HG02623 (cell line): Measurements from ENCODE around the gene CDK19.
"Not testable (repeated sequence)": the region's sequence is repeated elsewhere in the genome, so short reads cannot be mapped to it uniquely, and the experiment has no call there.

Experiments
- ATAC-seq: cut with Tn5 transposase; IDR thresholded peaks from one replicate; pipeline ENCODE4 v1.9.1; 2021; ENCODE audit warnings: moderate library complexity; ENCODE audit not compliant: unreplicated experiment

Gene CDK19

DNA sequence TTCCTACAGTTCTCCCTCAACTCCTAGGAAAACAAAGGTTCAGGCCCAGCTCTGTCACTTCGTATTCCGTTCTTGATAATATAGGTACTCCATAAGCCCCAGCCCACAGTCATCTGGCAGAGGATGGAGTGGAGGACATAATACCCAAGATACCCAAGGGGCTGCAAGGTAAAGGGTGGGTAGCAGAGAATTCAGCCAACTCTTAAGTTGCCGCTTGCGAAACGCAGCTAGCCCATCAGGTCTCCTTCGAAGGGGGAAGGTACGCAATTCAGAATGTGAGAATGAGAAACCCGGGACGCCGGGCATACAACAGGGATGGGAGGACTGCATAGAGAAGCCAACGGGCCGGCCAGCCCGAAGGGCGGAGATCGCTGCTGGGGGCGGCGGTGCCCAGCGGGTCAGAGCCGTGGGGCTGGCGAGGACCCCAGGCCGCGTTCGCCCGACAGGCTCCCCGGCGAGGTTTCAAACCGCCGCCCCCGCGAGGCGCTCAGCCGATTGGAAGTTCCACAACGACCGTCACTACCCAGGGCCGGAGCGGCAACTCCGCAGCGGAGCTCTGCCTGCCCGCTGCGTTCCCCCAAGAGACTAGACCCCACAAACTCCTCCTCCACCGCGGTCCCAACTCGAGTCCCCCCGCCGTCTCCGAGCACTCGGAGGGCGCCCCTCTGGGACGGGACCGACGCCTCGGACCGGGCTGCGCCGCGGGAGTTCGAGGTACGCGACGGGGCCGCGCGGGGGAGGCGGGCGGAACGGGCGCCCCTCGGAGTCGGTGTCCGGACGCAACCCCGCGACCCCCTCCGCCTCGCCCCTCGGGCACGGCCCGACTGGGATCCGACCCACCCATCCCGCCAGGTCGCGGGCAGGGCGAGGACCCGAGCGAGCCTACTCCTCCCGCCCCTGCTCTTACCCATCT, 911 bp downstream of the CDK19 start:
- peak; percentile 9 for ATAC-seq

DNA sequence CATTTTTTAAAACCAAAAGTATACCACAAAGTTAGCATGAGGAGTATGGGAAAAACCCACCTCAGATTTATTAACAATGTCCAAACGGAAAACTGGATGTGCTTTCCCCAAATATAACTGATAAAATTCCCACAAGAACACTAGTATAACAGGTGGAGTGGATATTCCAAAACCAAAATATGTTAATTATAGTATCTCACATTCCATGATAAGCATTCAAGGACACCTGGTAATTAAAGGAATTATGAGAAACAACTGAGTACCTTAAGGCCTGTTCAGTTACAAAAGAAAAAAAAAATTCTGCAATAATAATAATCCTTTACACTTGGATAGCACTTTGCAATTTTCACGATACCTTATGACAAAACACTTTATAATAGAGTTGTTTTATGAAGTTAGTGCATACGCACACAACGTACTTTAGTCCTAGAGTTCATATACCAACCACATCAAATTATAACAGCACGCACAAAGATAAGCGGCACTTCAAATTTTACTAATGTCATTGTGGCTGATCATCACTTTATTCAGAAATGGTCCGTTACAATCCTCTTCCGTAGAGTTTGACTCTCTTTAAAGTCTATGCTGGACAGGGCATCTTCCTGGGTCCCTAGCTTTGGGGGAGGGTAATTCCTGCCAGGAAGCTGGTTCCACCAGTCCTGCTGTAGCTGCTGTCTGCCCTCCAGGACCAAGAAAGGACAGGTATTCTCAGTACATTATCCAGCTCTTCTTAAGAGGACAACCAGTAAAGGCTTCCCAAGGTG, 1.7 kb downstream of the CDK19 start:
- no peak for ATAC-seq

DNA sequence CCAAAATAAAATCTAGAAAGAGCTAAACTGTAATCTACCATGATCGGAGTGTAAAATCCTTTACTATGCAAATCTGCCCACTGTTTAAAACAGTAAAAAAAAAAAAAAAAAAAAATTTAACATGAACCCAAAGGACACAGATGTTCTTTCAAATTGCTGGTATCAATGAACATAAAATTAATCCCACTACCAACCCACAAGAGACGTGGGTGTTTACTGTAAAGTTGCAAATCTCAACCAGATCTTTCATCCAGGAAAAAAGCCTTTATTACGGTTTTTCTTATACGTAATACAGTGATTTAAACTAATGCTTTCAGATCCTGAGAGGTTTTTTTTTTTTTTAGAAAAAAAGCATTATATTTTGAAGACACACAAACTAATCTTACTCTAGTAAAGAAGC, 2.5 kb downstream of the CDK19 start:
- no peak for ATAC-seq

DNA sequence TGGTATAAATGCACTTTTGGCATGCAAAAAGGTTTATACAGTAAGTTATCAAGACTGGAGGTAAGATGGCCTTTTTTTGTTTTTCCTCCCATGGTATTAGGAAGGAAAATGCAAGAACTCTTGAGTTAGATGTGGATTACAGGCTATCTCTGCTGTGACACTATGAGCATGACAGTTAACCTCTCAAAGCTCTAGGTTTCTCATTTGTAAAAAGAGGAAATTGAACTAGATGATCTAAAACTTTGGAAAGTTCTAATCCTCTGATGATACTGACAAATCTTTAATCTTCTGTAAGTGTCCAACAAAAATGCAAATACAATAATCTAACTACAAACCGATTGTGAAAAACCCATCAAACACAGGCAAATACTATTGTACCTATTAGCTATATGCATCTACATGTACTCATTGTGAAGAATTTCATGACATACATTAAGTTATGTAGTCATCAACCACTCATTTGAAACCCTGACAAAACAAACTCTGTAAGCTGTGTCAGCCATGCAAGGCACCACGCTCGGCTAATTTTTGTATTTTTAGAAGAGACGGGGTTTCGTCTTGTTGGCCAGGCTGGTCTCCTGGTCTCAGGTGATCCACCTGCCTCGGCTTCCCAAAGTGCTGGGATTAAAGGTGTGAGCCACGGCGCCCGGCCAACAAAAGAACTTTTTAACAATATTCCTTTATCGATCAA, 4.2 kb downstream of the CDK19 start:
- no peak for ATAC-seq

DNA sequence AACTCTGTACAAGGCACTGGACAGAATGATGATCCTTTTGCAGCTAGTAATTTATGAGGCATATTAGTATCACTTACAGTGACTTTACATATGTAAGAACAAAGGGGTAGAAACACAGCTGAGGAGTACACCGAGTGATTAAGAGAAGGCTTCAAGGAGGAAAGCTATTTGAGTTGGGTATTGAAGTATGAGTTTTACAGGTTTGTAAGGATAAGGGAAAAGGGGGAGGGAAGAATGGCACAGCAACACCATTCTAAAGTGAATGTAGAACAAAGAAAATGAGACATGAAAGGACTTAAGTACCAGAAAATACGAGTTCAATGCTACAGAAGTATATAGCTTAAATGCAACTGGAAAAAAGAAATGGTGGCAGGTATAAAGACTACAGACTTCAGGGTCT, 5.5 kb downstream of the CDK19 start:
- no peak for ATAC-seq

DNA sequence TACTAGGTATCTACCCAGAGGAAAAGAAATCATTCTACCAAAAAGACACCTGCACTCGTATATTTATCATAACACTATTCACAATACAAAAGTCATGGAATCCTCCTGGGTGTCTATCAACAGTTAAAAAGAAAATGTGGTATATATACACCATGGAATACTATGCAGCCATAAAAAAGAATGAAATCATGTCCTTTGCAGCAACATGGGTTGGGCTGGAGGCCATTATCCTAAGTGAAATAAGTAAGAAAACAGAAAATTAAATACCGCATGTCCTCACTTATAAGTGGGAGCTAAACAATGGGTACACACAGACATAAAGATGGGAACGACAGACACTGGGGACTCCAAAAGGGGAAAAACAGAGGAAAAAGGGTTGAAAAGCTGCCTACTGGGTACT, 13.1 kb downstream of the CDK19 start:
- not testable (repeated sequence) for ATAC-seq

DNA sequence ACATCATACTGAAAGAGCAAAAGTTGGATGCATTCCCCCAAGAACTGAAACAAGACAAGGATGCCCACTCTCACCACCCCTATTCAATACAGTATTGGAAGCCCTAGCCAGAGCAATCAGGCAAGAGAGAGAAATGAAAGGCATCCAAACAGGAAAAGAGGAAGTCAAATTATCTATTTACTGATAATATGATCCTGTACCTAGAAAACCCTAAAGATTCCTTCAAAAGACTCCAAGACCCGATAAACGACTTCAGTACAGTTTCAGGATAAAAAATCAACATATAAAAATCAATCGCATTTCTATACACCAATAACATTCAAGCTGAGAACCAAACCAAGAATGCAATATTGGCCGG, 14.5 kb downstream of the CDK19 start:
- ATAC-seq = no peak

DNA sequence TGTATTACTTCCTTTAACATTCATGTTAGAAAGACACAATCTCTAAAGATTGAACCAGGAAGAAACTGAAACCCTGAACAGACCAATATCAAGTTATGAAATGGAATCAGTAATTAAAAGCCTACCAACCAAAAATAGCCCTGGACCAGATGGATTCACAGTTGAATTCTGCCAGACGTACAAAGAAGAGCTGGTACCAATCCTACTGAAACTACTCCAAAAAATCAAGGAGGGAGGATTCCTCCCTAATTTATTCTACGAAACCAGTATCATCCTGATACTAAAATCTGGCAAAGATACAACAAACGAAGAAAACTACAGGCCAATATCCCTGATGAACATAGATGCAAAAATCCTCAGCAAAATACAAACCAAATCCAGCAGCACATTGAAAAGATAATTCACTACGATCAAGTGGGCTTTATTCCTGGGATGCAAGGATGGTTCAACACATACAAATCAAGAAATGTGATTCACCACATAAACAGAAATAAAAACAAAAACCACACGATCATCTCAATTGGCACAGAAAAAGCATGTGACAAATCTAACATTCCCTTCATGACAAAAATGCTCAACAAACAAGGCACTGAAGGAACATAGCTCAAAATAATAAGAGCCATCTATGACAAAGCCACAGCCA, 15.0 kb downstream of the CDK19 start:
- no peak for ATAC-seq

DNA sequence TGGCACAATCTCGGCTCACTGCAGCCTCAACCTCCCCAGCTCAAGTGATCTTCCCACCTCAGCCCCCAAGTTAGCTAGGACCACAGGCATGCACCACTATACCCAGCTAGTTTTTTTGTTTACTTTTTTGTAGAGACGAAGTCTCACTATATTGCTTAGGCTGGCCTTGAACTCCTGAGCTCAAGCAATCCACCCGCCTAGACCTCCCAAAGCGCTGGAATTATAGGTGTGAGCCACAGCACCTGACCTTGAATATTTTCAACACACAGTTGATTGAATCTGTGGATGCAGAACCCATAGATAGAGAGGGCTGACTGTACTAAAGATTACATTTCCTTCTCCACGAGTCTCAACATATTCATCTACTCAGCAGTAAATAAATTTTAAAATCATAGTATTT, 15.6 kb downstream of the CDK19 start:
- no peak for ATAC-seq

DNA sequence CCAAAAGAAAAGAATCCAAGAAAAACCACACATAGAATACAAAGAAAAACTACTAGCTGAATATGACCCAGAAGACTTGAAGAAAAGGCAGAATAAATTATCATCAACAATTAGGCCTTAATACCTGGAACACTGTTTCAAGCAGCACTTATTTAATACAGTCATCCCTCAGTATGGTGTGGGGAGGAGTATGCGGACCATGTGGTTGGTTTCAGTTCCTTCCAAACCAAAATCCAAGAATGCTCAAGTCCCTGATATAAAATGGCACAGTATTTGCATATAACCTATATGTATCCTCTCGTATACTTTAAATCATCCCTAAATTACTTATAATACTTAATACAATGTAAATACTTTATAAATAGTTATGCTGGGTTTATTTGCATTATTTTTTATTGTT, 16.1 kb downstream of the CDK19 start:
- ATAC-seq = no peak

DNA sequence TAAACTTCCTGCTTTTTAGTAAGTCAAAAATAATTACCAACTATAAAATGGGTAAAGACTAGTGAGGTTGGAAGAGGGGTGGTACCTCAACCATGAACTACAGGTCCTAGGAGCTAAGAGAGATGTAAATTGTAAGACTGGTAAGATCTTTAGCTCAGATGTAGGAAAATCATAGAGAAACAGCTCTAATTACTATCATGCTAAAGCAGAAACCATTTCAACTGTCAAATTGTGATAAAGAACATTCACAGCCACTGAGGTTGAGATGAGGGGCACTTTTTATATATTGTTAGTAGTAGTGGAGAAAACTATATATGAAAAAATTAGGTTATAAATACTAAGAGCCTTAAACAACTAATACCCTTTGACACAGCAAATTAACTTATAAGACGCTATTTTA, 20.0 kb downstream of the CDK19 start:
- no peak for ATAC-seq

DNA sequence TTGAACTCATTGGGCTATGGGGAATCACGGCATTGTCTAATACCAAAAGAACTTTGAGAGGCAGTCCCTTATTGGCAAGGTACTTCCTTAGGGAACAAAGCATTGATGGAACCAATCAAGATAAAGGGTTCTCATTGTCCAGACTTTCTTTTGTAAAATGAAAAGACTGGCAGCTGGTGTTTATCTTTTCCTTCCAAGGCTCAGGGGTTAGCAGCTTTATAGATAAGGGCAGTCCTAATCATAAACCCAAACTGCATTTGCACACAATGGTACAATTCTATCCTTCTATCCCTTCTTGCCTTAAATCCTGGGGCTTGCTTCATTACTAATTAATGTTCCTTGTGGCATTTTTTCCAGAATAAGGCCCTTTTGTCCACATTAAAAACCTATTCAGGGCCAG, 28.6 kb downstream of the CDK19 start:
- no peak for ATAC-seq

DNA sequence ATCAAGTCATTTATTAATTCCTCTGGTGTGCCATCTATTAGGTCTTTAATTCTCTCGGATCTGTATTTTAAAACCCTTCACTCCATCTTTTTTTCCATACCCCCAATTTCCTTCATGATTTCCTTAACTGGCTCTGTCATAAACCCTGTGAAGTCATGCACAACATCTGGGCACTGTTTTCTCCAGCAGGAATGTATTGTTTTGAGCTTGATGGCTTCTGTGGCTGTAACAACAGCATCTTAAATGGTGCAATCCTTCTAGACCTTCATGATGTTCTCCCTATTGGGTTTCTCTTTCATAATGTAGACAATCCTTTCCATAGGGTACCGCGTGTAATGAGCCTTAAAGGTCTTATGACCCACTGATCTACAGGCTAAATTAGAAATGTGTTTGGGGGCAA, 29.0 kb downstream of the CDK19 start:
- no peak for ATAC-seq

DNA sequence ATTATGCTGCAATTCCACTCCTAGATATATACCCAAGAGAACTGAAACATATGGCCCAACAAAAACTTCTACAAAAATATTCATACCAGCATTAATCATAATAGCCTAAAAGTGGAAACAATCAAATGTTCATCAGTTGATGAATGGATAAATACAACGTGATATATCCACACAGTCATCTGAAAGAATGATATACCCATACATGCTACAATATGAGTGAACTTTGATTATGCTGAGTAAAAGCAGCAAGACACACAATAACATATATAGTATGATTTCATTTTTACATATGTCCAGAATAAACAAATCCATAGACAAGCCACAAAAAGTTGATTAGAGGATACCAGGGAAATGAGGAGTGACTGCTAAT, 30.7 kb downstream of the CDK19 start:
- no peak for ATAC-seq

DNA sequence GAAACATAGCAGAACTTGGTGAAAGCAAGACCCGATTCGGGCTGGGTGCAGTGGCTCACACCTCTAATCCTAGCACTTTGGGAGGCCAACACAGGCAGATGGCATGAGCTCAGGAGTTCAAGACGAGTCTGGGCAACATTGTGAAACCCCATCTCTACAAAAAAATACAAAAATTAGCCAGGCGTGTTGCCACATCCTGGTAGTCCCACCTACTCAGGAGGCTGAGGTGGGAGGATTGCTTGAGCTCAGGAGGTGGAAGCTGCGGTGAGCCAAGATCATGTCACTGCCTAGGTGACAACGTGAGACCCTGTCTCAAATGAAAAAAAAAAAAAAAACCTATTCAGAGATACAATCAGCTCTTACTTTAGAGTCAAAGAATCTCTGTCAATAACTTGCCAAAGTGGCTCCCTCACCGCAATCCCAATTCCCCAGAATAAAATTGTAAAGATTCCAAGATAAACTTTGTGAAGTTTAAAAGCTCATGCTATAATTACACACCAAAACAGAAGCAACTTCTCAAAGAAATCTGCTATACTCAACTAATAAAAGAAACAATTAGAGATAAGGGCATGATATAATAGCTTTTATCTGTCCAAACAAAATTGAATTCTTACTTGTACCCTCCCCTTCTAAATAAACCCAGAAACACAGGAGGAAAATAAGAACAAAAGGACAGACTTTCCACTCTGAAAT, 33.6 kb downstream of the CDK19 start:
- no peak for ATAC-seq

DNA sequence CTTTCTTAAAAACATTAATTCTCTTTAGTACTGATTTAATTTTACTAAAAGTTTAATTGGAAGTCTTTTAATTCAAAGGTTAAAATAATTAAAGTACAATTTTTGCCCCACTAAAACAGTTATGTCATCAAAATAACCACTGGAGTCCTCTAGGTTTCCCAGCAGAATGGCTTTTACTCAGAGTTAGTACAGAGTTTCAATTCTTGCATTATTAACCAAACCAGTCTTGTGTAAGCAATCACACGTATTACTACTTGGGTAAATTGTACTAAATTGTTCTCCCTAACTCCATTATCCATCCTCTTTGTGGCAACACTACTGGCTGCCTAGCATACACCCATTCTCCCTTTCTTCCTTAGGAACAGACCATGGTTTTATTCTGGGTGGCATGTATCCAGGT, 36.9 kb downstream of the CDK19 start:
- ATAC-seq = no peak

DNA sequence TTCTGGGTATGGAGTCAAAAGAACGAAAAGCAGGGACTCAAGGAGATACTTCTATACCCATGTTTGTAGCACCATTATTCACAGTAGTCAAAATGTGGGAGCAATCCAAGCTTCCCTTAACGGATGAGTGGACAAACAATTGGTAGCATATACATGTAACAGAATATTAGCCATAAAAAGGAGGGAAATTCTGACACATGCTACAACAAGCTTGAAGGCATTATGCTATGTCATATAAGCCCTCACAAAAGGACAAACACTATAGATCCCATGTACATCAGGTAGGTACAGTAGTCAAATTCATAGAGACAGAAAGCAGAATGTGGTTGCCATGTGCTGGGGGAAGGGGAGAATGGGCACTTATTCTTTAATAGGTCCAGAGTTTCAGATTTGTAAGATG, 37.6 kb downstream of the CDK19 start:
- no peak for ATAC-seq

DNA sequence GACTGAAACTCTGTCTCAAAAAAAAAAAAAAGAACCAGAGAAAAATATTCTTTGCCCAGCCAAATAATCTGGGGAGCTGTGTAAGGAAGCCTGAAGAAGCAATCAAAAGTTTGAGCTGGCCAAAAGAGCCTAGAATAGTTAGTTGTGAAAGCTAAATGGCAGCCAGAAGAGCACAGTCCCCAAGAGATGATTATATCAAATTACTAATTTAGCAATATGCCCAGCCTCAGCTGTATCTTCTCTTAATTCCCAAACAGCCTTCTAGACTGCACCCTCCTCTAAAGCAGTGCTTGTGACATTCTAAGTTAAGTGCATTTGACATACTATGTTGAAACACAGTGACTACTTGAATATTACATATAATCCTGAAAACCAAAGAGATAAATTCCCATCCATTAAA, 38.9 kb downstream of the CDK19 start:
- ATAC-seq = no peak

DNA sequence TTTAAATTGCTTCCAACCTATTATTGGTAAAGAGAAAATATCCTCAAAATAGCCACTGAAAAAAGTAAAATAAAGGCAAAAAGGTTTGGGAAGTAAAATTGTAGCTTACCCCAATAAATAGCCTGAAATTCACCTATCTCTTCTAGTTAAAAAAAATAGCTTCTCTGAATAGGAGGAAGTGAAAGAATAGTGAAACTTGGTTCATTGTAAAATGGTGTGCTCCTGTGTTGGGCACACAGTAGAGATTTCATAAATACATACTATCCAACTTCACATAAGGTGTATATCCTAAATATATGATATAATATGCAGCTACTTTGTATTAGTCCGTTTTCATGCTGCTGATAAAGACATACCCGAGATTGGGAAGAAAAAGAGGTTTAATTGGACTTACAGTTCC, 45.3 kb downstream of the CDK19 start:
- no peak for ATAC-seq

DNA sequence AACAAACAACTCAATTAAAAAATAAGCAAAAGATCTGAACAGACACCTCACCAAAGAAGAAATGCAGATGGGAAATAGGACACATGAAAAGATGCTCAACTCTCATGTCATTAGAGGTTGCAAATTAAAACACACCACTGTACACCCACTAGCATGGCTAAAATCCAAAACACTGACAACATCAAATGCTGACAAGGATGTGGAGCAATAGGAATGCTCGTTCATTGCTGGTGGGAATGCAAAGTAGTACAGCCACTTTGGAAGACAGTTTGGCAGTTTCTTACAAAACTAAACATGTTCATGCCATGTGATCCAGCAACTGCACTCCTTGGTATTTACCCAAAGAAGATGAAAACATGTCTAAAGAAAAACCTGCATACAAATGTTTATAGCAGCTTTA, 47.2 kb downstream of the CDK19 start:
- no peak for ATAC-seq

DNA sequence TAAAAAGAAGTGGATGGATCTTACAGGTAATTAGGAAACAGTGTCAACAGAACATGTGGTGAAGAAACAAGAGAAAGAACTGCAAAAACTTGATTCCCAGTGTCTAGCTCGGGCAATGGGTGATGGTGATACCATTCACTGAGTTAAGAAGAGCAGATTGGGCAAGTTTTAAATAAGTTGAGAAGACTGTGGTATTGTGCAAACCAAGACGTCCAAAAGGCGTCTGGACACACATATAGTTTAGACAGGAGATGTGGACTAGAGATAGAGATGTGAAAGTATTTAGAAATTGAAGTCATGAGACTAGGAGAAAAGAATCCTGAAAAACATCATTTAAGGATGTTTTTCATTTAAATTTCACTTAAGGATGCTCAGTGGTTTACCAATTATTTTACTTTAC, 53.9 kb downstream of the CDK19 start:
- ATAC-seq = no peak
